Liver (tissue), 9 donors: Measurements from ENCODE around the gene EOLA1. TPM values are rescaled to one million over a fixed set of nuclear protein-coding genes. Genes with fewer than 3 reads are reported as not detected.
A peak's percentile ranks its signal among the peaks of the same experiment; 100 is the strongest.

Experiments
- DNase-seq: peaks from one replicate; pipeline ENCODE4 v3.0.0-alpha.2; 2017; ENCODE audit warnings: low spot score
- H3K27ac ChIP-seq, 2 donors: one replicate each; pipeline ENCODE4 v1.7.0; 2013; ENCODE audit warnings: inconsistent platforms in 2 of 2, low read length in 2 of 2, control low read depth in 1 of 2, low read depth in 1 of 2, mild to moderate bottlenecking in 1 of 2
- H3K27me3 ChIP-seq, 4 donors: one replicate each; pipeline versions ENCODE4 v1.6.1 to v1.7.0; 2013; ENCODE audit warnings: low read length in 3 of 4, inconsistent platforms in 1 of 4, mild to moderate bottlenecking in 1 of 4, moderate library complexity in 1 of 4; ENCODE audit not compliant: control insufficient read depth in 4 of 4, insufficient read depth in 4 of 4
- H3K36me3 ChIP-seq, 4 donors: one replicate each; pipeline versions ENCODE4 v1.6.1 to v1.7.0; 2013; ENCODE audit warnings: low read length in 3 of 4, mild to moderate bottlenecking in 3 of 4, low read depth in 1 of 4, moderate library complexity in 1 of 4; ENCODE audit not compliant: control insufficient read depth in 4 of 4, insufficient read depth in 3 of 4
- H3K4me1 ChIP-seq, 4 donors: one replicate each; pipeline versions ENCODE4 v1.6.1 to v1.7.0; 2013; ENCODE audit warnings: low read length in 3 of 4, mild to moderate bottlenecking in 3 of 4, moderate library complexity in 1 of 4; ENCODE audit not compliant: control insufficient read depth in 4 of 4, insufficient read depth in 4 of 4
- H3K4me3 ChIP-seq, 3 donors: one replicate each; pipeline versions ENCODE4 v1.6.1 to v1.7.0; 2013; ENCODE audit warnings: low read length in 3 of 3, control low read depth in 1 of 3, low read depth in 1 of 3, mild to moderate bottlenecking in 1 of 3
- H3K9ac ChIP-seq, 2 donors: one replicate each; pipeline ENCODE4 v1.7.0; 2013; ENCODE audit warnings: low read length in 2 of 2, mild to moderate bottlenecking in 2 of 2, moderate library complexity in 2 of 2, control low read depth in 1 of 2, low read depth in 1 of 2
- H3K9me3 ChIP-seq, 4 donors: one replicate each; pipeline versions ENCODE4 v1.6.1 to v1.7.0; 2013; ENCODE audit warnings: low read length in 3 of 4; ENCODE audit not compliant: control insufficient read depth in 4 of 4
- EGR1 ChIP-seq, 2 donors: IDR thresholded peaks; 2 replicates each; pipeline ENCODE4 v1.6.1; 2016 to 2018; ENCODE audit warnings: antibody characterized with exemption in 2 of 2, low read depth in 2 of 2
- FOXA1 ChIP-seq: IDR thresholded peaks from 2 replicates; pipeline ENCODE4 v1.6.1; 2016; ENCODE audit warnings: antibody characterized with exemption
- FOXA2 ChIP-seq: IDR thresholded peaks from 2 replicates; pipeline ENCODE4 v1.6.1; 2016; ENCODE audit warnings: antibody characterized with exemption
- GABPA ChIP-seq, 2 donors: IDR thresholded peaks in 1 of 2; conservative IDR thresholded peaks in 1 of 2; 2 replicates each; pipeline ENCODE4 v1.6.1; 2016; ENCODE audit warnings: antibody characterized with exemption in 2 of 2, mild to moderate bottlenecking in 1 of 2, moderate library complexity in 1 of 2
- HNF4A ChIP-seq, 2 donors: conservative IDR thresholded peaks; 2 replicates each; pipeline ENCODE4 v1.6.1; 2016; ENCODE audit warnings: antibody characterized with exemption in 2 of 2, mild to moderate bottlenecking in 2 of 2
- HNF4G ChIP-seq: IDR thresholded peaks from 2 replicates; pipeline ENCODE4 v1.6.1; 2016; ENCODE audit warnings: antibody characterized with exemption
- JUND ChIP-seq, 2 donors: IDR thresholded peaks; 2 replicates each; pipeline ENCODE4 v1.6.1; 2016; ENCODE audit warnings: antibody characterized with exemption in 2 of 2
- NR2F2 ChIP-seq: IDR thresholded peaks from 2 replicates; pipeline ENCODE4 v1.6.1; 2016; ENCODE audit warnings: antibody characterized with exemption
- RAD21 ChIP-seq, 2 donors: IDR thresholded peaks; 2 replicates each; pipeline ENCODE4 v1.6.1; 2016; ENCODE audit warnings: antibody characterized with exemption in 2 of 2, mild to moderate bottlenecking in 2 of 2
- RXRA ChIP-seq, 2 donors: IDR thresholded peaks; 2 replicates each; pipeline ENCODE4 v1.6.1; 2017 to 2018; ENCODE audit warnings: antibody characterized with exemption in 2 of 2, mild to moderate bottlenecking in 1 of 2
- SP1 ChIP-seq: IDR thresholded peaks from 2 replicates; pipeline ENCODE4 v1.6.1; 2018; ENCODE audit warnings: antibody characterized with exemption, mild to moderate bottlenecking
- TAF1 ChIP-seq: conservative IDR thresholded peaks from 2 replicates; pipeline ENCODE4 v1.6.1; 2016; ENCODE audit warnings: antibody characterized with exemption, mild to moderate bottlenecking
- YY1 ChIP-seq: IDR thresholded peaks from 2 replicates; pipeline ENCODE4 v1.6.1; 2016; ENCODE audit warnings: antibody characterized with exemption, mild to moderate bottlenecking
- WGBS: extraction: QIAGEN DNeasy Blood & Tissue Kit; methylation state at CpG from one replicate; pipeline ENCODE4 v1.1.7; 2013; 5-methylcytosine and 5-hydroxymethylcytosine counted together
- polyA plus RNA-seq, 2 donors: library from polyadenylated mRNA; stranded (reverse) in 1 of 2; unstranded in 1 of 2; fragments of 200-250 nt in 1 of 2; fragments of >200 nt in 1 of 2; fragmentation: Nextera tagmentation in 1 of 2; extraction: Ambion mirVana in 1 of 2; gene quantifications; one replicate each; pipeline versions ENCODE4 v1.2.1 to v1.2.3, GENCODE V29; 2013 to 2015
- total RNA-seq, 2 donors: library from RNA; depleted of rRNA; stranded (reverse); fragments of >200 nt; gene quantifications; one replicate each; pipeline ENCODE4 v1.2.3, GENCODE V29; 2014
- TF ChIP-seq, protein P1 (sequence below): IDR thresholded peaks from 2 replicates; pipeline ENCODE4 v1.6.1; 2016; ENCODE audit warnings: antibody characterized with exemption
- TF ChIP-seq, protein P2 (sequence below): IDR thresholded peaks from 2 replicates; pipeline ENCODE4 v1.6.1; 2016; ENCODE audit warnings: antibody characterized with exemption
- TF ChIP-seq, protein P3 (sequence below): IDR thresholded peaks from 2 replicates; pipeline ENCODE4 v1.6.1; 2016; ENCODE audit warnings: antibody characterized with exemption, mild to moderate bottlenecking
- TF ChIP-seq, protein P4 (sequence below): fragments of 150-350 bp; IDR thresholded peaks from 2 replicates; pipeline ENCODE4 v1.5.1; 2017; ENCODE audit warnings: improper control_type of control experiment, low read depth, low read length; ENCODE audit not compliant: missing input control
- TF ChIP-seq, protein P5 (sequence below): IDR thresholded peaks from 2 replicates; pipeline ENCODE4 v1.6.1; 2016; ENCODE audit warnings: antibody characterized with exemption
- donor health status: healthy.
- donor health status: healthy.
- donor health status: healthy.
- donor health status: healthy.
- donor health status: healthy.

The EOLA1 gene
- total RNA-seq = 10 to 100 TPM in 1 of 2 donors, 1 to 10 TPM in 1; 7.5 to 11.8 TPM
- polyA plus RNA-seq = 10 to 100 TPM; 10.6 to 17.2 TPM

DNA sequence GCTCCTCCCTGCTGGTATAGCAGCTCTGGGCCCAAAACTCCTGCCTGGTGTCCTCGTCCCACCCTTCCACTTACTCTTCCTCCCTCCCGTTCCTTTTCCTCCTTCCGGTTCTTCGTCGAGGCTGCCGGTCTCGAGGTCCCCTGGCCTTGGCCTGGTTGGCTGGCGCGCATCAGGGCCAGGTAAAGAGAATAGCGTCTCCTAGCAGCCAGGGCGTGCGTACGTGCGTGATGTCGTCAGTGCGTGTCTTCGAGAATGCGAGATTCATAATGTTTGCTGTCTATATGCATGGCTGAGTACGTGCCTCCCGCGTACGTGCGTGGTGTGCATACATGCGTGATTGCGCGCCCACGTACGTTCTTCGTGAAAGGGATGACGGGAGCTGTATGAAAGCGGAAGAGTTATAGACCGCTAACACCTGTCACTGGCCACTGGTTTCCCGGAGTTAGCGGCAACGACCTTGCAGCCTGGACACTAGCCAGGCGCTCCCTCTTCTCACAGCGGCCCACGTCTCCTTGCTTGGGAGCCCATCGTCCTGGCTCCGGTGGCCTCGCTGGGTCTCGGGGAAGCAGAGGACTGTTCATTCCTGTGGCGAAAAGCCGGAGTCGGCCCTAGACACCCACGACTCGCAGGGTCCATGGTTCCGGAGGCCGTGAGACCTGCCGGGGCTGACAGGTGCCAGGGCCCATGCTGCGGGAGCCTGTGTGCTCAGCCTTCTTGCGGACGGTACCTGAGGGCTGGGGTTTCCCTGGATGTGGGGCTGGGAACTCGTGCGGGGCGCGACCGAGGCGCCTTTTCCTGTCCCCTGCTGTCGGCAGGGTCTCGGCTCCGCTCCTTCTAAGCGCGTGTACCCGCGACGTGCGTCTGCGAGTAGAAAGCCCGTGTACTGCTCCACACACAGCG, at the start of gene EOLA1:
Gene EOLA1 (plus strand): TSS at position 392 of the 900 bp plus-strand sequence. CDS start 4,619 bp downstream, outside the sequence.
- peaks cover 0 to 4% (median 4%) of the 10 kb centered on the region in 4 donors for H3K4me1 ChIP-seq
- H3K27me3 ChIP-seq = no peaks in the 10 kb centered on the region
- under 1% methylated on average over 71 of the region's 71 CpGs for WGBS
- peak within 1 kb of the TSS; percentile 96 to 97 for H3K27ac ChIP-seq
- H3K4me3 ChIP-seq = peak within 1 kb of the TSS; percentile 79 to 92 (median 83)
- peak; percentile 76 for DNase-seq
- peak in 1 of 2 donors; percentile 65 for TF ChIP-seq GABPA (IDR thresholded peaks at IDR 0.05 in 1 of 2, conservative IDR thresholded peaks at IDR 0.05 in 1 of 2)
- peak; percentile 59 for TF ChIP-seq SP1
- peak; percentile 75 for TF ChIP-seq YY1
- TF ChIP-seq, protein P1, sequence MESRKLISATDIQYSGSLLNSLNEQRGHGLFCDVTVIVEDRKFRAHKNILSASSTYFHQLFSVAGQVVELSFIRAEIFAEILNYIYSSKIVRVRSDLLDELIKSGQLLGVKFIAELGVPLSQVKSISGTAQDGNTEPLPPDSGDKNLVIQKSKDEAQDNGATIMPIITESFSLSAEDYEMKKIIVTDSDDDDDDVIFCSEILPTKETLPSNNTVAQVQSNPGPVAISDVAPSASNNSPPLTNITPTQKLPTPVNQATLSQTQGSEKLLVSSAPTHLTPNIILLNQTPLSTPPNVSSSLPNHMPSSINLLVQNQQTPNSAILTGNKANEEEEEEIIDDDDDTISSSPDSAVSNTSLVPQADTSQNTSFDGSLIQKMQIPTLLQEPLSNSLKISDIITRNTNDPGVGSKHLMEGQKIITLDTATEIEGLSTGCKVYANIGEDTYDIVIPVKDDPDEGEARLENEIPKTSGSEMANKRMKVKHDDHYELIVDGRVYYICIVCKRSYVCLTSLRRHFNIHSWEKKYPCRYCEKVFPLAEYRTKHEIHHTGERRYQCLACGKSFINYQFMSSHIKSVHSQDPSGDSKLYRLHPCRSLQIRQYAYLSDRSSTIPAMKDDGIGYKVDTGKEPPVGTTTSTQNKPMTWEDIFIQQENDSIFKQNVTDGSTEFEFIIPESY = peak; percentile 54
- peak; percentile 37 to 65 for TF ChIP-seq EGR1 (IDR thresholded peaks at IDR 0.05; ENCODE audit: low read depth in 2 of 2)
- TF ChIP-seq TAF1 = no peak
- peak; percentile 46 to 51 for TF ChIP-seq RXRA (IDR thresholded peaks at IDR 0.05)
- TF ChIP-seq NR2F2 = no peak
- TF ChIP-seq, protein P2, sequence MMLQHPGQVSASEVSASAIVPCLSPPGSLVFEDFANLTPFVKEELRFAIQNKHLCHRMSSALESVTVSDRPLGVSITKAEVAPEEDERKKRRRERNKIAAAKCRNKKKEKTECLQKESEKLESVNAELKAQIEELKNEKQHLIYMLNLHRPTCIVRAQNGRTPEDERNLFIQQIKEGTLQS = no peak
- TF ChIP-seq FOXA2 = no peak
- no peak for TF ChIP-seq HNF4G
- TF ChIP-seq, protein P3, sequence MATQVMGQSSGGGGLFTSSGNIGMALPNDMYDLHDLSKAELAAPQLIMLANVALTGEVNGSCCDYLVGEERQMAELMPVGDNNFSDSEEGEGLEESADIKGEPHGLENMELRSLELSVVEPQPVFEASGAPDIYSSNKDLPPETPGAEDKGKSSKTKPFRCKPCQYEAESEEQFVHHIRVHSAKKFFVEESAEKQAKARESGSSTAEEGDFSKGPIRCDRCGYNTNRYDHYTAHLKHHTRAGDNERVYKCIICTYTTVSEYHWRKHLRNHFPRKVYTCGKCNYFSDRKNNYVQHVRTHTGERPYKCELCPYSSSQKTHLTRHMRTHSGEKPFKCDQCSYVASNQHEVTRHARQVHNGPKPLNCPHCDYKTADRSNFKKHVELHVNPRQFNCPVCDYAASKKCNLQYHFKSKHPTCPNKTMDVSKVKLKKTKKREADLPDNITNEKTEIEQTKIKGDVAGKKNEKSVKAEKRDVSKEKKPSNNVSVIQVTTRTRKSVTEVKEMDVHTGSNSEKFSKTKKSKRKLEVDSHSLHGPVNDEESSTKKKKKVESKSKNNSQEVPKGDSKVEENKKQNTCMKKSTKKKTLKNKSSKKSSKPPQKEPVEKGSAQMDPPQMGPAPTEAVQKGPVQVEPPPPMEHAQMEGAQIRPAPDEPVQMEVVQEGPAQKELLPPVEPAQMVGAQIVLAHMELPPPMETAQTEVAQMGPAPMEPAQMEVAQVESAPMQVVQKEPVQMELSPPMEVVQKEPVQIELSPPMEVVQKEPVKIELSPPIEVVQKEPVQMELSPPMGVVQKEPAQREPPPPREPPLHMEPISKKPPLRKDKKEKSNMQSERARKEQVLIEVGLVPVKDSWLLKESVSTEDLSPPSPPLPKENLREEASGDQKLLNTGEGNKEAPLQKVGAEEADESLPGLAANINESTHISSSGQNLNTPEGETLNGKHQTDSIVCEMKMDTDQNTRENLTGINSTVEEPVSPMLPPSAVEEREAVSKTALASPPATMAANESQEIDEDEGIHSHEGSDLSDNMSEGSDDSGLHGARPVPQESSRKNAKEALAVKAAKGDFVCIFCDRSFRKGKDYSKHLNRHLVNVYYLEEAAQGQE = peak; percentile 67
- TF ChIP-seq, protein P4, sequence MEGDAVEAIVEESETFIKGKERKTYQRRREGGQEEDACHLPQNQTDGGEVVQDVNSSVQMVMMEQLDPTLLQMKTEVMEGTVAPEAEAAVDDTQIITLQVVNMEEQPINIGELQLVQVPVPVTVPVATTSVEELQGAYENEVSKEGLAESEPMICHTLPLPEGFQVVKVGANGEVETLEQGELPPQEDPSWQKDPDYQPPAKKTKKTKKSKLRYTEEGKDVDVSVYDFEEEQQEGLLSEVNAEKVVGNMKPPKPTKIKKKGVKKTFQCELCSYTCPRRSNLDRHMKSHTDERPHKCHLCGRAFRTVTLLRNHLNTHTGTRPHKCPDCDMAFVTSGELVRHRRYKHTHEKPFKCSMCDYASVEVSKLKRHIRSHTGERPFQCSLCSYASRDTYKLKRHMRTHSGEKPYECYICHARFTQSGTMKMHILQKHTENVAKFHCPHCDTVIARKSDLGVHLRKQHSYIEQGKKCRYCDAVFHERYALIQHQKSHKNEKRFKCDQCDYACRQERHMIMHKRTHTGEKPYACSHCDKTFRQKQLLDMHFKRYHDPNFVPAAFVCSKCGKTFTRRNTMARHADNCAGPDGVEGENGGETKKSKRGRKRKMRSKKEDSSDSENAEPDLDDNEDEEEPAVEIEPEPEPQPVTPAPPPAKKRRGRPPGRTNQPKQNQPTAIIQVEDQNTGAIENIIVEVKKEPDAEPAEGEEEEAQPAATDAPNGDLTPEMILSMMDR = no peak
- no peak for TF ChIP-seq FOXA1
- TF ChIP-seq JUND (IDR thresholded peaks at IDR 0.05) = no peak
- TF ChIP-seq RAD21 (IDR thresholded peaks at IDR 0.05) = peak in 1 of 2 donors; percentile 9
- TF ChIP-seq, protein P5, sequence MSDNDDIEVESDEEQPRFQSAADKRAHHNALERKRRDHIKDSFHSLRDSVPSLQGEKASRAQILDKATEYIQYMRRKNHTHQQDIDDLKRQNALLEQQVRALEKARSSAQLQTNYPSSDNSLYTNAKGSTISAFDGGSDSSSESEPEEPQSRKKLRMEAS = peak; percentile 74
- TF ChIP-seq HNF4A (conservative IDR thresholded peaks at IDR 0.05) = peak in 1 of 2 donors; percentile 11
- H3K9me3 ChIP-seq = no peaks in the 10 kb centered on the region
- H3K9ac ChIP-seq = peak within 1 kb of the TSS; percentile 65 to 66
- no peaks in the 10 kb centered on the region for H3K36me3 ChIP-seq
